Measurements from ENCODE around the gene PTPRK.

PTPRK gene

GRCh38 chr6:128179876-128180438 is 340.4 kb downstream of the PTPRK start:
- DNase-seq (ENCODE audit: low read depth) = no peak

GRCh38 chr6:128174724-128175123 is 345.7 kb downstream of the PTPRK start:
- DNase-seq (ENCODE audit: low read depth) = no peak

- no peak for DNase-seq (ENCODE audit: low read depth)
Observed at GRCh38 chr6:128172752-128173682, 347.4 kb downstream of the PTPRK start.

GRCh38 chr6:128172081-128172480 is 348.3 kb downstream of the PTPRK start:
- DNase-seq (ENCODE audit: low read depth) = no peak

- no peak for DNase-seq (ENCODE audit: low read depth)
Observed at GRCh38 chr6:128171182-128171581, 349.2 kb downstream of the PTPRK start.

- DNase-seq (ENCODE audit: low read depth) = no peak
Observed at GRCh38 chr6:128168244-128168643, 352.2 kb downstream of the PTPRK start.

GRCh38 chr6:128167552-128167951 is 352.8 kb downstream of the PTPRK start:
- DNase-seq (ENCODE audit: low read depth) = no peak

GRCh38 chr6:128164254-128164653 is 356.1 kb downstream of the PTPRK start:
- DNase-seq (ENCODE audit: low read depth) = no peak

- DNase-seq (ENCODE audit: low read depth) = no peak
Observed at GRCh38 chr6:128162423-128162822, 358.0 kb downstream of the PTPRK start.

- no peak for DNase-seq (ENCODE audit: low read depth)
Observed at GRCh38 chr6:128161839-128162238, 358.6 kb downstream of the PTPRK start.

- no peak for DNase-seq (ENCODE audit: low read depth)
Observed at GRCh38 chr6:128161263-128161662, 359.1 kb downstream of the PTPRK start.

GRCh38 chr6:128158496-128158895 is 361.9 kb downstream of the PTPRK start:
- no peak for DNase-seq (ENCODE audit: low read depth)

GRCh38 chr6:128156321-128157111 is 363.9 kb downstream of the PTPRK start:
- DNase-seq (ENCODE audit: low read depth) = no peak

- no peak for DNase-seq (ENCODE audit: low read depth)
Observed at GRCh38 chr6:128155826-128156225, 364.6 kb downstream of the PTPRK start.

- DNase-seq (ENCODE audit: low read depth) = no peak
Observed at GRCh38 chr6:128152551-128152950, 367.8 kb downstream of the PTPRK start.

GRCh38 chr6:128150376-128150775 is 370.0 kb downstream of the PTPRK start:
- DNase-seq (ENCODE audit: low read depth) = no peak

GRCh38 chr6:128149796-128150195 is 370.6 kb downstream of the PTPRK start:
- DNase-seq (ENCODE audit: low read depth) = no peak

- DNase-seq (ENCODE audit: low read depth) = no peak
Observed at GRCh38 chr6:128144320-128144719, 376.1 kb downstream of the PTPRK start.

- no peak for DNase-seq (ENCODE audit: low read depth)
Observed at GRCh38 chr6:128141932-128142331, 378.5 kb downstream of the PTPRK start.

GRCh38 chr6:128139519-128139918 is 380.9 kb downstream of the PTPRK start:
- no peak for DNase-seq (ENCODE audit: low read depth)

GRCh38 chr6:128138694-128139093 is 381.7 kb downstream of the PTPRK start:
- no peak for DNase-seq (ENCODE audit: low read depth)

- no peak for DNase-seq (ENCODE audit: low read depth)
Observed at GRCh38 chr6:128135325-128135724, 385.1 kb downstream of the PTPRK start.

GRCh38 chr6:128131566-128131965 is 388.8 kb downstream of the PTPRK start:
- DNase-seq (ENCODE audit: low read depth) = no peak

Measured in activated T-cell treated with anti-CD3 and anti-CD28 coated beads for 24 hours (primary cell).